HG02840 (cell line): ENCODE data around the gene INTS1.
"Not testable (repeated sequence)": the region's sequence is repeated elsewhere in the genome, so short reads cannot be mapped to it uniquely, and the experiment has no call there.

Experiments
- ATAC-seq: cut with Tn5 transposase; IDR thresholded peaks from one replicate; pipeline ENCODE4 v1.9.1; 2021; ENCODE audit warnings: mild to moderate bottlenecking, moderate library complexity, moderate number of reproducible peaks; ENCODE audit not compliant: unreplicated experiment, low FRiP score

The INTS1 gene

DNA sequence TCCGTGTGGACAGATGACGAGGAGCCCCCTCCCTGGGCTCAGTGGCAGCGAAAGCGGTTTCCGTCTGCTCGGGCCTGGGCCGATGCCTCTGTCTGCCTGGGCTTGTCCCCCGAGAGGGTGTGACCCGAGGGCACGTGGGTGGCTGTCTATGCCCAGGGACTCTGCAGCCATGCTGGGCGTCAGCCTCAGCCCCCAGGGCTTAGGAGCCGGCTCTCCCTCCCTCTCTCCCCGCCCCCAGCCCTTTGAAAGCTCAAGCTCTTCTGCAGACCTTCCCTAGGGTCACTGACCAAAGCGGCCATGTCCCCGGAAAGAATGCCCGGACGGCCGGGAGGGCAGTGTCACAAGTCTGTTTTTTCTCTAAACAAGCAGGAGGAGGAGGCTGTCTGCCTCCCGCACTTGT, 52.0 kb downstream of the INTS1 start:
- ATAC-seq = no peak

- no peak for ATAC-seq
These were observed 53.2 kb downstream of the INTS1 start for GRCh38 chr7:1450987-1451386.

- no peak for ATAC-seq
These were observed 53.8 kb downstream of the INTS1 start for GRCh38 chr7:1450431-1450830.

DNA sequence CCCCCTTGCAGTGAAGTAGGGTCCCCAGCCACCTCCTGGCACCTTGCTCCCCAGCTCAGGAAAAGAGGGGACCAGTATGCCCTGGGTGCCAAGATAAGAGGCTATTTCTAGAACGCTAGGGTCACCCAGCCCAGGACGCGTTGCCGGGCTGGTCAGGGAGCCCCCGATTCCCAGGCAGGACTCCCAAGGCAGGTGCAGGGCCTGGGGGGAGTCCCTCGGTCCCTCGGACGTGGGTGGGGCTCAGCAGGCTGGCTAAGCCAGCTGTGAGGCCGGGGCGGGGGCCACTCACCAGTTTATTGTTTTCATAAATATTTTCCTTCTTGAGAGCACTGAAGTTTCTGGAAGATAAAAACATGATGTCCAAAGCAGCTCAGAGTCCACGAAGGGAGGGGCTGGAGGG, 54.2 kb downstream of the INTS1 start:
- ATAC-seq = no peak

DNA sequence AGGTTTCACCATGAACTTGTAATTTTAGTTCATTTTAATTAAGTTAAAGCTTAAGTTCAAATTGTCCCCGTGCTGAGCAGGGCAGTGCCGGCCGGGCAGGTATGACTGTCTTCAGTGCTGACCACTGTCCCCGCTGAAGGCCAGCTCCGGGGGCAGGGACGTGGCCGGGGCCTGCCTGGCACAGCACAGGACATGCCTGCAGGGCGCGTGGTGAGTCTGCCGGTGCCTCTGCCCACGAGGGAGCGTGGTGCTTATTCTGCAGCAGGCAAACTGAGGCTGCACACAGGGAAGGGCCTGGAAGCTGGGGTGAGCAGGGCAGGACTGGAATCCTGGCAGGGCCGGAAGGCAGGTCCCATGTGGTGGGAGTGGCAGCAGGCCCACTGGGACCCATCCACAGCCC, 54.7 kb downstream of the INTS1 start:
- ATAC-seq = no peak

GRCh38 chr7:1448958-1449357, 55.2 kb downstream of the INTS1 start:
- no peak for ATAC-seq

DNA sequence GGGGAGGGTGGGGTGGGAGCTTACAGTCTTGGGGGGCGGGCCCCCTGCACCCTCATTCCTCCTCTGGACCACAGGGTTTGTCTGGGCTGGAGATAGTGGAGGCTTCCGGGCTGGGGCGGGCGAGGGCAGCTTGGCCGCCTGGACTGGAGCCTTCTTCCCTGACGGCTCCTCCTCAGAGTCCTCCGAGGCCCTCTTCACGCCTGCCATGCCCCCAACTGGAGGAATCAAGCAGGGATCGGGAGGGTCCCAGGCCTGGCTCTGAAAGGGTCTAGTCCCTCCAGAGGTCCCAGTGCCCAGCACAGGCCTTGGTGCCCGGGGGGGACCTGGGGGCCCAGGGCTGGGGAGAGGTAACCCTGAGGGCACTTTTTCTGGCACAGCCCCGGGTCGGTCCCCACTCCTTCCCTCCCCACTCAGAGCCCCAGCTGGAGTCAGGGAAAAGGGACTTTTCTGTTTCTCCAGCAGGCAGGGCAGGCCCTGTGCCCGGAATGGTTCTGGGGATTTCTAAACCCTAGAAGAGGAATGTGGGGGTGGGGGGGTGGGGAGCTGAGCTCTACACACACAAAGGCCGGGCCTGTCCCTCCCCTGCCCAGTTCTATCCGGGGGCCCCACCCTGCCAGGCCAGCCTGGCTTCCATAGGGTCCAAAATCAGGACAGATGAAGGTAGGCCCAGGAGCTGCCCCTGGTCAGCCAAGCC, 56.5 kb downstream of the INTS1 start:
- no peak for ATAC-seq

- no peak for ATAC-seq
These were observed 57.1 kb downstream of the INTS1 start for GRCh38 chr7:1447112-1447511.

- ATAC-seq = no peak
These were observed 57.6 kb downstream of the INTS1 start for GRCh38 chr7:1446620-1447032.

- not testable (repeated sequence) for ATAC-seq
These were observed 58.2 kb downstream of the INTS1 start for GRCh38 chr7:1446026-1446425.

DNA sequence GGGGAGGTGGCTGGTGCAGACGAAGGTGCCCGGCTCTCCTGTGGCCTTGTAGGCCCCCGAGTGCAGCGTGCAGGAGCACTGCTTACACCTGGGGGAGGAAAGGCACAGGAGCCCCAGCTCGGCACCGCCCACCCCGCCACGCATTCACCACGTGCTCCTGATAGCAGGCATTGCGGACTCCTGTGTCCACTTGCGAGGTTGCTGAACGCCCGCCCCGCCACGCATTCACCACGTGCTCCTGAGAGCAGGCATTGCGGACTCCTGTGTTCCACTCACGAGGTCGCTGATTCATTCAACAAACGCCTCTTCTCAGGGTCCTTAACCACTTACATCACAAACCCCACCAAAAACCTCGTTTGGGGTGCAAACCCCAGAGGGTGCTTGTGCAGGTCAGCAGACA, 58.8 kb downstream of the INTS1 start:
- no peak for ATAC-seq

DNA sequence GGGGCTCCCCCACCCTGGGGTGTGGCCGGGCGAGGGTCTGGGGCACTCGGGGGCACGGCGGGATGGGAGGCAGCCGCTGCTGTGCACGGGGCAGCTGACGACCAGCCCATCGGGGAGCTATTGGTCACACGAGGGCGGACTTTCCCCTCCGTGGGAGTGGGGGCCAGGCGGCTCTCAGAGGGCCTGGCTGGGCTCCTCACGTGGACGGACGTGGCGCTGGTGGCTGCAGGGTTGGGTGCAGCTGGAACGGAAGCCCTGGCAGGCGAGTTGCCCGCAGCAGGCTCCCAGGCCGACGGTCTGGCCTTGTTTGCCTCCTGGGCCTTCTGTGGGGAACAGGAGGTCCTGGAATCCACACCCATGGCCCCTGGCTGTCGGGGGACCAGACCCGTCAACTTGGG, 59.3 kb downstream of the INTS1 start:
- no peak for ATAC-seq

GRCh38 chr7:1444214-1444924, 59.8 kb downstream of the INTS1 start:
- no peak for ATAC-seq

DNA sequence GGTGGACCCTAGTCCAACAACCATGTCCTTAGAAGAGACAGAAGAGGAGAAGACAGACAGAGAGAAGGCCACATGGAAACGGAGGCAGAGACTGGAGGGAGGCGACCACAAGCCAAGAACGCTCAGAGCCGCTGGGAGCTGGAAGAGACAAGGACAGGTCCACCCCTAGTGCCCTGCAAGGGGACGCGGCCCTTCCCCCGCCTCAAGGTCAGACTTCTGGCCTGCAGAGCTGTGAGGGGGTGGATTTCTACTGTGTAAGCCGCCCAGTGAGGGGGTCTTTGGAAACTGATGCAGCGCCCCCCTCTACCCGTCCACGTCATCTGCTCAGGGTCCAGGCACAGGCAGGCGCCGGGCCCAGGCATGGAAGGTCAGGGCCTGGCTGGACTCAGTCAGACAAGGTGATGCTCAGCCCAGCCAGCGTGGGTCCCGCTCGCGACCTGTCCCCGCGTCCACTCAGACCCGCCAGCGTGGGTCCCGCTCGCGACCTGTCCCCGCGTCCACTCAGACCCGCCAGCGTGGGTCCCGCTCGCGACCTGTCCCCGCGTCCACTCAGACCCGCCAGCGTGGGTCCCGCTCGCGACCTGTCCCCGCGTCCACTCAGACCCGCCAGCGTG, 60.5 kb downstream of the INTS1 start:
- ATAC-seq = not testable (repeated sequence)

GRCh38 chr7:1442355-1443124, 61.6 kb downstream of the INTS1 start:
- ATAC-seq = no peak

GRCh38 chr7:1441615-1442354, 62.4 kb downstream of the INTS1 start:
- no peak for ATAC-seq

DNA sequence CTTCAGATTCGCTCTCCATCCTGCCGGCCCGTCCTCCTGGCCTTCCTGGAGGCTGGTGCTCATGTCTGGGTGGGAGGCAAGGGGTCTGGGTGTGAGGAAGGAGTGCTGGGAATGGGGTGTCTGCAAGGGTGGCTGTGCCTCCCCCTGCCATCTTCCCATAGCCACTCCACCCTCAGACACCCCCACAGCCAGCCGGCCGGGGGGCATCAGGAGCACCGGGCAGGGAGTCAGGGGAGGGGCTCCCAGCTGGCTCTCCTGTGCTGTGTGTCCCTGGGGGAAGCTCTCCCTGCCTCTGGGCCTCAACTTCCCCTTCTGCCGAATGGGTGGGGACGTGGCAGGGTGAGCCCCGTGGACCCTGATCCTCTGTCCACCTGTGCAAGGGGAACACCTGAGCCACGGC, 63.6 kb downstream of the INTS1 start:
- no peak for ATAC-seq

DNA sequence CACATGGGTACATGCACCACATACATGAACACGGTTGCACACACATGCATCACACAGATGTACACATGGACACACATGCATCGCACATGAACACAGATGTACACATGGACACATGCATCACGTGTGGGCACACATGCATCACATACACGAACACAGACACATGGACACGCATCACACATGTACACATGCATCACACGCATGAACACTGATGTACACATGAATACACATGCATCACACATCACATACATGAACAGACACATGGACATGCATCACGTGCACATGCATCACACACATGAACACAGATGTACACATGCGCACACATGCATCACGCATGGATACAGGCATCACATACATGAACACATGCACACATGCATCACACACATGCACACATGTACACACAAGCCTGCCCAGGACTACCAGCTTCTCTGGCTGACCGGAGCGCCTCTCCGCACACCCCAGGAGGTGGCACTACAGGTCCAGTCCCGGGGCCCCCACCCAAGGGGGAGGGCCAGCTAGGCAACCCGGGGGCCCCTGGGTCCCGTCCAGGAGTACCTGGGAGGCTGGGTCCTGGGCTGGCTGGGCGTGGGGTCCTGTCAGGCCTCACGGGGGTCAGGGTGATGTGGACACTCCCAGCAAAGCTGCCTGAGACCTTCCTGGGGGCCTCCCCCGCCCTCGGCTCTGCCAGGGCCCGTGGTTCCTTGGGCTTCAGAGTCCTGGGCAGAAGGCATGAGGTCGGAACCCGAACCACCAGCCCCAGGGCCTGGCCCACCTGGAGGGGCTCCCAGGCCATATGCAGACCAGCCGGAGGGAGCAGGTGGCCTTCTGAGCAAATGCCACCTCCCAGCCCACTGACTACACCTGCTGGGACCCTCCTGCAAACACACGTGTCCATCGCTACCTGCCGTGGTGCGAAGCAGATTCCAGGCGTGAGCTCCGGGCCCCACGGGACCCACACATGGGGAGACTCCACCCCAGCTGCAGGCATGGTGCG, 64.5 kb downstream of the INTS1 start:
- no peak for ATAC-seq

GRCh38 chr7:1438821-1439220, 65.4 kb downstream of the INTS1 start:
- ATAC-seq = no peak
